ENCODE results near the gene EAF2. TPM values are rescaled to one million over a fixed set of nuclear protein-coding genes. Genes with fewer than 3 reads are reported as not detected.

The EAF2 gene
- total and polyA plus RNA-seq, 2 donors (not counting 3 experiments of a cell fraction or from before 2014, with no cell fraction given) = 0.63 to 1.5 TPM

DNA sequence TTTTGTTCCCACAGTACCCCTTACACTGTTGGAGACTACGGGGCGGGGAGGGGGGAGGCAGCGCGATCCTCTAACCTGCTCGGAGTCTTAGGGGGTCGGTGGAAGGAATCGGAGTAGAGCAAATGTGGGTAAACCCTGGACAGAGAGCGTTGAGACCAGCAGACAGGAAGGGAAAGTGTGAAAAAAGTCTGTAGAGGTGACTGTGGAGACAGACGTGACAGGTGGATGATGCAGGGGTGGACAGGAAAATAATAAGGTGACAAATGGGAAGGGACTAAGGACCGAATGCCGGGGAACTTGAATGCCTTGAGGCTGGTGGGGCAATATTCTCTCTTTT lies 424 bp downstream of the EAF2 start:
- H3K27ac ChIP-seq (ENCODE audit: insufficient read depth, low read depth, low read length) = no peak overlapping the region
- H3K9me1 ChIP-seq (replicated peaks; ENCODE audit: control insufficient read depth, extremely low read depth, insufficient read depth, low read length) = no peaks in the 10 kb centered on the region
- dilution Hi-C loops (cut with MboI; ENCODE audit: extremely low pct_ligation_motif_present, low sequenced_read_pairs) (no loop called here), intact Hi-C loops (cut with micrococcal nuclease) (loop anchor here (1.0 to 5.0 kb wide), 4 partner anchors 86 to 291 kb away; partner anchors contain the start of genes GOLGB1, HCLS1 and POLQ)
- H3K36me3 ChIP-seq (ENCODE audit: control insufficient read depth in 2 of 2, extremely low read depth in 1 of 2, insufficient read depth in 2 of 2, low read length in 2 of 2) = peaks cover 0 to 2% of the 10 kb centered on the region in 2 experiments
- TSS peak; percentile 25 for BruUV-seq (replicated peaks)
- H3K4me1 ChIP-seq (ENCODE audit: control insufficient read depth, extremely low read depth, insufficient read depth, low read length) = peaks cover 8% of the 10 kb centered on the region
- ChIA-PET POLR2A (no interaction called here), CTCF (interaction anchor here (0.7 kb wide), 1 partner anchor 10 kb away, joined by 3 read pairs; no protein-coding TSS in a partner anchor)
- H3K9me3 ChIP-seq (replicated peaks; ENCODE audit: control insufficient read depth, insufficient read depth, low read length) = no peaks in the 10 kb centered on the region
- H3K27me3 ChIP-seq (ENCODE audit: control insufficient read depth in 2 of 2, insufficient read depth in 2 of 2, low read length in 2 of 2) = peaks cover 0 to 3% of the 10 kb centered on the region in 2 experiments
- DNase-seq (ENCODE audit: low read depth, low spot score) (no peak), FAIRE-seq (no peak)
- H3K9ac ChIP-seq (replicated peaks; ENCODE audit: extremely low read depth, insufficient read depth, low read length) = peak overlapping the region; percentile 28
- peak overlapping the region; percentile 88 for H3K4me2 ChIP-seq (ENCODE audit: insufficient read depth, low read length)
- no peaks in the 10 kb centered on the region for H4K20me1 ChIP-seq (replicated peaks; ENCODE audit: control insufficient read depth, extremely low read depth, insufficient read depth, low read length)
- TF ChIP-seq, protein P1, sequence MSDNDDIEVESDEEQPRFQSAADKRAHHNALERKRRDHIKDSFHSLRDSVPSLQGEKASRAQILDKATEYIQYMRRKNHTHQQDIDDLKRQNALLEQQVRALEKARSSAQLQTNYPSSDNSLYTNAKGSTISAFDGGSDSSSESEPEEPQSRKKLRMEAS (IDR thresholded peaks at IDR 0.05; ENCODE audit: insufficient read depth, insufficient read length) = no peak
- TF ChIP-seq POLR2A (IDR thresholded peaks at IDR 0.05; ENCODE audit: low read depth, low read length) (no peak), POLR2AphosphoS5 (IDR thresholded peaks at IDR 0.05; ENCODE audit: insufficient read depth, low read depth, low read length) (no peak), MYC (IDR thresholded peaks at IDR 0.05; ENCODE audit: low read depth, low read length) (no peak), EZH2 (IDR thresholded peaks at IDR 0.05; ENCODE audit: borderline replicate concordance, low read depth, low read length, severe bottlenecking) (no peak), FOS (IDR thresholded peaks at IDR 0.05; ENCODE audit: borderline replicate concordance, insufficient read depth, low read length) (no peak), JUN (IDR thresholded peaks at IDR 0.05; ENCODE audit: borderline replicate concordance, insufficient read depth, insufficient read length, low read depth) (no peak), GATA2 (IDR thresholded peaks at IDR 0.05; ENCODE audit: insufficient read depth, insufficient read length, low read depth, low read length) (no peak)
- TF ChIP-seq, protein P2, sequence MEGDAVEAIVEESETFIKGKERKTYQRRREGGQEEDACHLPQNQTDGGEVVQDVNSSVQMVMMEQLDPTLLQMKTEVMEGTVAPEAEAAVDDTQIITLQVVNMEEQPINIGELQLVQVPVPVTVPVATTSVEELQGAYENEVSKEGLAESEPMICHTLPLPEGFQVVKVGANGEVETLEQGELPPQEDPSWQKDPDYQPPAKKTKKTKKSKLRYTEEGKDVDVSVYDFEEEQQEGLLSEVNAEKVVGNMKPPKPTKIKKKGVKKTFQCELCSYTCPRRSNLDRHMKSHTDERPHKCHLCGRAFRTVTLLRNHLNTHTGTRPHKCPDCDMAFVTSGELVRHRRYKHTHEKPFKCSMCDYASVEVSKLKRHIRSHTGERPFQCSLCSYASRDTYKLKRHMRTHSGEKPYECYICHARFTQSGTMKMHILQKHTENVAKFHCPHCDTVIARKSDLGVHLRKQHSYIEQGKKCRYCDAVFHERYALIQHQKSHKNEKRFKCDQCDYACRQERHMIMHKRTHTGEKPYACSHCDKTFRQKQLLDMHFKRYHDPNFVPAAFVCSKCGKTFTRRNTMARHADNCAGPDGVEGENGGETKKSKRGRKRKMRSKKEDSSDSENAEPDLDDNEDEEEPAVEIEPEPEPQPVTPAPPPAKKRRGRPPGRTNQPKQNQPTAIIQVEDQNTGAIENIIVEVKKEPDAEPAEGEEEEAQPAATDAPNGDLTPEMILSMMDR (IDR thresholded peaks at IDR 0.05; ENCODE audit: extremely low read depth in 1 of 2, insufficient read depth in 1 of 2, low read depth in 1 of 2, low read length in 2 of 2) = no peak
- peak overlapping the region; percentile 33 to 70 (median 65) for H3K4me3 ChIP-seq (replicated peaks in 1 of 3; ENCODE audit: insufficient read depth in 1 of 3, low read depth in 1 of 3, low read length in 3 of 3)
- H3K79me2 ChIP-seq (ENCODE audit: control insufficient read depth, insufficient read depth, low read length) = peaks cover 12% of the 10 kb centered on the region
- H2AFZ ChIP-seq (ENCODE audit: low read depth, low read length) = peak overlapping the region; percentile 87
